H7 (cell line): ENCODE data around the gene RELA. TPM values are rescaled to one million over a fixed set of nuclear protein-coding genes. Genes with fewer than 3 reads are reported as not detected.
"Not testable (repeated sequence)": the region's sequence is repeated elsewhere in the genome, so short reads cannot be mapped to it uniquely, and the experiment has no call there.

Experiments used
- DNase-seq: peaks from one replicate; pipeline ENCODE4 v3.0.0; 2012
- H3K27me3 ChIP-seq: 2 replicates; pipeline ENCODE4 v1.6.0; 2011; ENCODE audit warnings: mild to moderate bottlenecking, low read length; ENCODE audit not compliant: control insufficient read depth, insufficient read depth
- H3K36me3 ChIP-seq: replicated peaks from 2 replicates; pipeline ENCODE4 v1.5.1; 2011; ENCODE audit warnings: low read length; ENCODE audit not compliant: control insufficient read depth, insufficient read depth
- H3K4me3 ChIP-seq: 2 replicates; pipeline ENCODE4 v1.5.1; 2011; ENCODE audit warnings: low read depth, mild to moderate bottlenecking, control low read depth, low read length, moderate library complexity; ENCODE audit not compliant: insufficient read depth
- total RNA-seq: library from RNA; depleted of rRNA; stranded (reverse); fragments of >200 nt; shearing (Covaris generic); gene quantifications from 2 replicates; pipeline ENCODE4 v1.2.3, GENCODE V29; 2014

RELA gene
- total RNA-seq, 1 experiment from 2014 or later: 17.7 TPM

DNA sequence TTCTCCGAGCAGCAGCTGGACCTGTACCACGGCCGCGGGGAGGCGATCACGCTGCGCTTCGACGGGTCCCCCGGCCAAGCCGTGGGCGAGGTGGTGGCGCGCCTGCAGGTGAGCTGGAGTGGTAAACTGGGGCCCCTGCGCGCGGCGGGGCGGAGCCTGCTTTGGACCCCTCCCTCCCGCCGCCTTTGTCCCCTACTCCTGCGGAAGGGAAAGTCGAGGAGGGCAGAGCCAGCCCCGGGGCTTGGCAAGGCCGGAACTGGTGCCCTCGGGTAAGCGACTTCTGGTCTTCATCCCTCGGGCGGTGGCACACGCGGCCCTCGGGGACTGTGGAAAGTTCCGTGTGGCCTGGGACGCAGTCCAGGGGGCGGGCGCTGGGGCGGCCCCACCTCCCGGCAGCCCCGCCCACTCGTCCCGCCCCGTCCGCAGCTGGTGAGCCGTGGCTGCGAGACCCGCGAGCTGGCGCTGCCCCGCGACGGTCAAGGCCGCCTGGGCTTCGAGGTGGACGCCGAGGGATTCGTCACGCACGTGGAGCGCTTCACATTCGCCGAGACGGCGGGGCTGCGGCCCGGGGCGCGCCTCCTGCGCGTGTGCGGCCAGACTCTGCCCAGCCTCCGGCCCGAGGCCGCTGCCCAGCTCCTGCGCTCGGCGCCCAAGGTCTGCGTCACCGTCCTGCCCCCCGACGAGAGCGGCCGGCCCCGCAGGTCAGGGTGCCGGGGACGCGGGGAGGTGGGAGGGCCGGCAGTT lies 15.6 kb downstream of the RELA start:
- DNase-seq: peak; percentile 98
- peak overlapping the region; percentile 72 for H3K4me3 ChIP-seq
- peaks cover 11% of the 10 kb centered on the region for H3K36me3 ChIP-seq
- no peaks in the 10 kb centered on the region; the same call in 1 of the 2 replicates for H3K27me3 ChIP-seq

DNA sequence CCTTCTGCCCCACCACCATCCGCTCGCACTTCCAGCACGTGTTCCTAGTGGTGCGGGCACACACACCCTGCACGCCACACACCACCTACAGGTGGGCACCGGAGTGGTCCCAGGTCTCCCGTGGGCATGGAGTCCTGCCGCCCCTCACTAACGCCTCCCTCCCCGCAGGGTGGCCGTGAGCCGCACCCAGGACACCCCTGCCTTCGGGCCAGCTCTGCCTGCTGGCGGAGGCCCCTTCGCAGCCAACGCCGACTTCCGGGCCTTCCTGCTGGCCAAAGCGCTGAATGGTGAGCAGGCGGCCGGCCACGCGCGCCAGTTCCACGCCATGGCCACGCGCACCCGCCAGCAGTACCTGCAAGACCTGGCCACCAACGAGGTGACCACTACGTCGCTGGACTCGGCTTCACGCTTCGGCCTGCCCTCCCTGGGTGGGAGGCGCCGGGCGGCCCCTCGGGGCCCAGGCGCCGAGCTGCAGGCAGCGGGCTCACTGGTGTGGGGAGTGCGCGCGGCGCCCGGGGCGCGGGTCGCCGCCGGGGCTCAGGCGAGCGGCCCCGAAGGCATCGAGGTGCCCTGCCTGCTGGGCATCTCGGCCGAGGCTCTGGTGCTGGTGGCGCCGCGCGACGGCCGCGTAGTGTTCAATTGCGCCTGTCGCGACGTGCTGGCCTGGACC lies 16.3 kb downstream of the RELA start:
- Histone ChIP-seq H3K27me3 (no peaks in the 10 kb centered on the region; the same call in 1 of the 2 replicates), H3K4me3 (peak overlapping the region; percentile 72)

DNA sequence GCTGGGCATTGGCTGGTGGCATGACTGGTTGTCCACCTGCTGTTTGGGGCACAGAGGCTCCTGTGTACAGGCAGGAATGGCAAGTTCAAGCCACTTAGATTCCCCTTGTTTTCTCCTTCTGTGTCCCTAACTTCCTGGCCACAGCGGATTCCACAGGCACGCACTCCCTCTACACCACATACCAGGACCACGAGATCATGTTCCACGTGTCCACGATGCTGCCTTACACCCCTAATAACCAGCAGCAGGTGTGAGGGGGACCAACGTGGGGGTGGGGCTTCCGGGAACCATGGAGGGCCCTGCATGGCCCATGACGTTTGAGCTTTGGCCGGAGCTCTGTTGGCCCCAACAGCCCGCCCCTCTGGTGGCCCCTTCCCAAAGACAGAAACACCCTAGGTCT lies 17.0 kb downstream of the RELA start:
- Histone ChIP-seq H3K4me3 (no peak overlapping the region), H3K27me3 (no peaks in the 10 kb centered on the region; the same call in 1 of the 2 replicates), H3K36me3 (peaks cover 9% of the 10 kb centered on the region)
- DNase-seq: no peak

More for the DNA sequence above, 16.3 kb downstream of the RELA start:
- H3K36me3 ChIP-seq: peaks cover 11% of the 10 kb centered on the region
- no peak for DNase-seq

DNA sequence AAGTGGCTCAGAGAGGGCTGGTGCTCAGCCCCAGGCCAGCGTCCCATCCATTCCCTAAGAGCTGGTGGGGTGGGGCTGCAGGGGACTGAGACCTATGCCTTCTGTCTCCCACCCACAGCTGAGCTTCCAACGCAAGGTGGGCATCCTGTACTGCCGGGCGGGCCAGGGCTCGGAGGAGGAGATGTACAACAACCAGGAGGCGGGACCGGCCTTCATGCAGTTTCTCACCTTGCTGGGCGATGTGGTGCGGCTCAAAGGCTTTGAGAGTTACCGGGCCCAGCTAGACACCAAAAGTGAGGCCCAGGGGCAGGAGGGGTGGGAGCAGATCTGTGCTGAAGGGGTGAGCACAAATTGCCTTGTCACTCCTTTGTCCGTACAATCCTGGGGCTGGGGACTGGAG lies 17.9 kb downstream of the RELA start:
- Histone ChIP-seq H3K27me3 (no peaks in the 10 kb centered on the region; the same call in 1 of the 2 replicates), H3K4me3 (no peak overlapping the region), H3K36me3 (peaks cover 8% of the 10 kb centered on the region)
- no peak for DNase-seq

DNA sequence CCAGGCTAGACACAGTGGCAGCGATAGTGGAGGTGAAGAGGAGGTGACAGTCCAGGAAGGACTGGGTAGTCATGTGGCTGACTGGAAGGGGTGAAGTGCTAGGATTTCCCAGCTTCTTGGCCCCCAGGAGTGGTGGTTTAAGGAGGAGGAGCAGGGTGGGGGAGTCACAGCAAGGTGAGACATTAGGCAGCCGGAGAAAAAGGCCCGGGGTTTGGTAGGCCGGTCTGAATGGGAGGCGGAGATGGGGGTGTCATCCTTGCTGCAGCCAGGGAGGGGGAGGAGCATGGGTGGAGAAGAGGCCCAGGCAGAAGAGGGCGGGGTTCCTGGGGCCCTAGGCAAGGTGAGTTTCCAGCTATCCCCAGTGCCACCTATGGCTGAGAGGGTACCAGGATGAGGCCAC lies 18.7 kb downstream of the RELA start:
- Histone ChIP-seq H3K4me3 (no peak overlapping the region), H3K27me3 (no peaks in the 10 kb centered on the region; the same call in 1 of the 2 replicates), H3K36me3 (peaks cover 3% of the 10 kb centered on the region; the same call in 1 of the 2 replicates)
- DNase-seq: peak; percentile 86

DNA sequence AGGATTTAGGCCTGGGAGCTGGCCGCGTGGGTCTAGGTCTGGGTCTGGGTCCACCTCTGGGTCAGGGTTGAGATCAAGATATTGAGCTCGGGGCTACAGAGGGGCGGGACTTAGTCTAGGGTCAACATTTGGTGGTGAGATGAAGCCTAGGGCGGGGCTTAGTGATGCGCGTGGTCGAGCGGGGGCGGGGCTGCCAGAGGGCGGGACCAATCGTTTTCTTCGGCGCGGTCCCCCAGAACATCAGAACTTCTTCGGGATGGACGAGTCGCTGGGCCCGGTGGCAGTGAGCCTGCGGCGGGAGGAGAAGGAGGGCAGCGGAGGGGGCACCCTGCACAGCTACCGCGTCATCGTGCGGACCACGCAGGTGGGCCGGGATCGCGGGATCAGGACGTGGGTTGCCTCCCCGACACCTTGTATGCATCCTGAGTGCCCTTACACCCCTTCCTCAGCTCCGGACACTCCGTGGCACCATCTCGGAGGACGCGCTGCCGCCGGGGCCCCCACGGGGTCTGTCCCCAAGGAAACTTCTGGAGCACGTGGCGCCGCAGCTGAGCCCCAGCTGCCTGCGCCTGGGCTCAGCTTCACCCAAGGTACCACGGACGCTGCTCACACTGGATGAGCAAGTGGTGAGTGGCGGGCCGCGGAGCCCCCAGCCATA lies 20.6 kb downstream of the RELA start:
- Histone ChIP-seq H3K36me3 (peaks cover 3% of the 10 kb centered on the region; the same call in 1 of the 2 replicates), H3K27me3 (no peaks in the 10 kb centered on the region), H3K4me3 (peak overlapping the region; percentile 73)
- DNase-seq: peak; percentile 95

DNA sequence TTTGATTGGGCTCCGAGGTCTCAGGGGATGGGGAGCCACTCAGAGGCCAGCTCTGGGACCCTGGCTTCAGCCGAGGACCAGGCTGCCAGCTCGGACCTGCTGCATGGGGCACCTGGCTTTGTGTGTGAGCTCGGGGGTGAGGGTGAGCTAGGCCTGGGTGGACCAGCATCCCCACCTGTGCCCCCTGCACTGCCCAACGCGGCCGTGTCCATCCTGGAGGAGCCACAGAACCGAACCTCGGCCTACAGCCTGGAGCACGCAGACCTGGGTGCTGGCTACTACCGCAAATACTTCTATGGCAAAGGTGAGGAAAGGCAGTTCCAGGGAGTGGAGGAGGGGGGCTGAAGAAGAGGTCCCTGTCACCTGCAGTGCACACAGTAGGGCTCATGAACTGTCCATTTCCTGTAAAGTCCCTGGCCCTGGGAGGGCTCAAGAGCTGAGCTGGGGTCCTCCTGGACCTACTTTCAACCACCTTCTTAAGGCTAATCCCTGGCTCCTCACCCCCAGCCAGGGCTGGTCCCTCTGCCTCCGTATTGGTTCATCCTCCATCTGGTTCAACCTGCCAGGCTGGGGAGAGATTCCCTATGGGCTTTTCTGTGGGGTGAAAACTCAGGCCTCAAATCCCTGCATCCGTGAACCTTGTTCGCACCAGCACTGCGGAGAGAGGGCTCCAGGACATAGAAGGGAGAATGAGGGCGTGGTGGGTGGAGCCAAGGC lies 21.3 kb downstream of the RELA start:
- no peak for DNase-seq
- peaks cover 5% of the 10 kb centered on the region for H3K36me3 ChIP-seq
- H3K27me3 ChIP-seq: no peaks in the 10 kb centered on the region
- peak overlapping the region; percentile 6; the same call in 1 of the 2 replicates for H3K4me3 ChIP-seq

DNA sequence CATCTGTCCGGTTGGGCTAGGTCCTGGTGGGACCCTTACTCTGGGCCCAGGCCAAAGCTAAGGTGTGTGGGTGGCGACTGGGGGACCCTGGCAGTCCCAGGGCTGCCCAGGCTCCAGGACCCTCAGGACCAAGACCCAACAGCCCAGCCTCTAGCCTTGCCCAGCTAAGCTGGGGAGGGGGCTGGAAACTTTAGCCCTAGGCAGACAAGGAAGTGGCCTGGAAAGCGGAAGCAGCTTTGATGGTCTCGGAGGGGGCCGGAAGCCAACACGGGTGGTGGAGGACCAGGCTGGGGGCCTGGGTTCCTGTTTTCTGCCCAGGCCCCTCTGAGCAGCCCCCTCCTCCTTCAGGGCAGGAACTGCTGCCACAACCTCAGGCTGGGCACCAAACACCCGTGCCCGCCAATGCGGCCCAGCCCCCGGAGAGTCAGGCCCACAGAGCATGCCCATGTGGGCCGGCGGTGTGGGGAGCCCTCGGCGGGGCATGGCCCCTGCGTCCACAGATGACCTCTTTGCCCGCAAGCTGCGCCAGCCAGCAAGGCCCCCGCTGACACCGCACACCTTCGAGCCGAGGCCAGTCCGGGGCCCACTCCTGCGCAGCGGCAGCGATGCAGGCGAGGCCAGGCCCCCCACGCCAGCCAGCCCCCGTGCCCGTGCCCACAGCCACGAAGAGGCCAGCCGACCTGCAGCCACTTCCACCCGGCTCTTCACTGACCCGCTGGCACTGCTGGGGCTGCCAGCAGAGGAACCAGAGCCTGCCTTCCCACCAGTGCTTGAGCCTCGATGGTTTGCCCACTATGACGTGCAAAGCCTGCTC lies 22.0 kb downstream of the RELA start:
- peaks cover 8% of the 10 kb centered on the region for H3K36me3 ChIP-seq
- no peak for DNase-seq
- no peak overlapping the region for H3K4me3 ChIP-seq
- H3K27me3 ChIP-seq: no peaks in the 10 kb centered on the region

DNA sequence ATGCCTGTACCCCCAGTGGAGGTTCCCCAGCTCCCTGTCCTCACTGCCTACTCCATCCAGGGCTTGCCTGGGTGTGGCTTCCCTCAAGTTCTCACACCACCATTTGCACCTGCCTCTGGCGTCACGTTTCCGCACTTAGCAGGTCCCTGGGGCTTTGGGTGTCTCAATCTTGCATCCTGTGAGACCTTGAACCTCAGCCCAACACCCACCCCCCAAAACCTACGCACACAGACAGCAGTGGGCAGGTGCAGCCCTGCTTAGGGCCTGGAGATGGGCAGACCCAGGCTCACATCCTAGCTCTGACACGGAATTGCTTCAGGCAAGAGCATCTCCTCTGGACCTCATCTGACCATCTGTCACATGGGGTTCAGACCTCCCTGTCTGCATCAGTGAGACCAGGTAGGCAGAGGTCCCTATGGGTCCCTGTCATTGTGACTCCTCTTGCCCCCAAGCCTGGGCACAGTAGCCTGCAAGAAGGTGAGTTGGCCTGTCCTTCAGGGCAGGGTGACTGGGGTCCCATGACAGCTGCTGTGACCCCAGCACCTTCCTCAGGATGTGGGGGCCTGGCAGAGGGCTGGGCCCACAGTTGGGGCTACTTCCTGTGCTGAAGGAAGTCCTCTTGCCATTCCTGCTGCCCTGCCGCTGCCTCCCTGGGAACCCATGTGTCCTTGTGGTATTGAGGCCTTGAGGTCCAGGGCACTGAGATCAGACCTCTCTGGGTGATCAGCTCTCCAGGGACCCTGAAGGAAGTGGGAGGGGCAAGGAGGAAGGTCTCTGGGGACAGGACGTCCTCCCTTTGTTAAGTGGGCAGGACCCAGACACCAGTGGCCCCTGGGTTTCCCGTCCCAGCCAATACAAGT lies 22.9 kb downstream of the RELA start:
- Histone ChIP-seq H3K27me3 (no peaks in the 10 kb centered on the region), H3K4me3 (no peak overlapping the region), H3K36me3 (peaks cover 10% of the 10 kb centered on the region)
- no peak for DNase-seq

DNA sequence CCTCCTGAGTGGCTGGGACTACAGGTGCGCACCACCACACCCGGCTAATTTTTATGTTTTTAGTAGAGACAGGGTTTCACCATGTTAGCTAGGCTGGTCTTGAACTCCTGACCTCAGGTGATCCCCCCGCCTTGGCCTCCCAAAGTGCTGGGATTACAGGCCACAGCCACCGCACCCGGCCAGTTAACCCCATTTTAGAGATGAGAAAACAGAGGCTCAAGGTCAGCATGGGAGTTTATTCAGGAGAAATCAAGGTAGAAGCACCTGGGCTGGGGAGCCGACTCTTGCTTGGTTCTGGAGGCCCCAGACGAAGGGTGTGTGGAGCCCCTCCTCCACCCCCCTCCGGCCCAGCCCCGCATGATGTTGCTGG lies 23.5 kb downstream of the RELA start:
- H3K4me3 ChIP-seq, DNase-seq, H3K27me3 ChIP-seq: not testable (repeated sequence)
- H3K36me3 ChIP-seq: peaks cover 11% of the 10 kb centered on the region

DNA sequence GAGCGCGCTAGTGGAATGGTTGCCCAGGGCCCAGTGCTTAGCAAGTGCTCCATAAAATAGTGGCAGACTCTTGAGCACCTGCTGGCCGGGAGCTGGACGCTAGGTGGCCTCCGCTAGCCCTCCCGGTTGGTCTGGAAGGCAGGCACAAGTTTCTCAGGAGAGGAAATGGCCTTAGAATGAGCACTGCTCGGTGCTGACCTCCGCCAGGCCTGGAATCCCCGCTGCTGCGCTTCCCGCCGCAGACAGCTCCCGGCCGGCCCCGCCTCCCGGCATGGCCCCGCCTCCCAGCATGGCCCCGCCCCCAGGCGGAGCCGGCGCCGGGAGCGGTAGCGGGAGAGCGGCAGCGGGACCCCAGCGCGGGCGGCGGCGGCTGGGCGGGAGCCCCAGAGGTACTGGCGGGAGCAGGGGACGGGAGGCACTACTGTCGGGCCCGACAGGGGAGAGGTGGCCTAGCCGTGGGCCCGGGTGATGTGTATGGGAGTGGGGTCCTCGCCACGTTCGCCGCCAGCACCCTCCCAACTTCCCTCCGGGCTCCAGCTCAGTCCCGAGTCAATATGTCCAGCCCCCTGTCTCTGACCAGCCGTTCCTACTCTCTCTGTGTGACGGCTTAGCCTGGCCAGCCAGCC lies 24.8 kb downstream of the RELA start, which contains the start of gene SIPA1:
Gene SIPA1, plus strand, starts transcription at position 308 of the 626 bp plus-strand sequence. CDS start 2,821 bp downstream, outside the sequence.
- peak within 1 kb of the TSS; percentile 80 for H3K4me3 ChIP-seq
- no peaks in the 10 kb centered on the region for H3K27me3 ChIP-seq
- H3K36me3 ChIP-seq: peaks cover 15% of the 10 kb centered on the region
- DNase-seq: peak; percentile 98

DNA sequence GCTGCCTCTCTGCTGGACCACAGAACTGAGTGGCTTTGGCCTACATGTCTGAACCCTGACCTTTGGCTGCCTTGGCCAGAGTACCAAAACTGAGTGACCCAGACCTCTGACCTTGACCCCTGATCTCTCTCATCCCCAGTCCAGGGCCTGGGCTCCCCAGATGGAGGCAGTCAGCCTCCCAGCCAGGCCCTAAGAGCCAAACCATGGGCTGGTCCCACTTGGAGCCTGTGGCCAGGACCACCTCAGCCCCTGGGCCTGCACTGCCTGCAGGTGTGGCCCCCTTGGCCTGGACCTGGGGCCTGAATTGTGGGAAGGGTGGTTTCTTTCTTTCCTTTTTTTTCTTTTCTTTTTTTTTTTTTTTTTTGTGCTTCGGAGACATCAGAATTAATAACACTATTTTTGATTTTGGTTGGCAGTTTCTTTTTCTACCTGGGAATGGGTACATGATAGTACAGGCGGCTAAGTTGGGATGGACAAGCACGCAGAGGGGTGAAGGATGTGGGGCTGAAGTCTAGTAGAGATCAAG lies 25.6 kb downstream of the RELA start:
- no peak overlapping the region for H3K4me3 ChIP-seq
- DNase-seq: no peak
- H3K27me3 ChIP-seq: no peaks in the 10 kb centered on the region
- peaks cover 15% of the 10 kb centered on the region for H3K36me3 ChIP-seq
